HFF-Myc (cell line): ENCODE data around the gene CD40.

Source experiments
- DNase-seq: peaks from one replicate; pipeline ENCODE4 v3.0.0-alpha.2; 2011; ENCODE audit warnings: low read depth; ENCODE audit errors: extremely low read depth
- H3K4me3 ChIP-seq: replicated peaks from 2 replicates; pipeline ENCODE4 v1.5.1; 2011; ENCODE audit warnings: low read depth, mild to moderate bottlenecking, control low read depth, low read length
- CTCF ChIP-seq: IDR thresholded peaks from 2 replicates; pipeline ENCODE4 v1.5.1; 2012; ENCODE audit warnings: mild to moderate bottlenecking, low read depth, low read length, control low read depth; ENCODE audit errors: missing control alignments

CD40 gene

GRCh38 chr20:46171476-46171875 is 53.4 kb downstream of the CD40 start:
- TF ChIP-seq CTCF: no peak
- no peak overlapping the region for H3K4me3 ChIP-seq
- DNase-seq: no peak

GRCh38 chr20:46171909-46172308 is 53.8 kb downstream of the CD40 start:
- TF ChIP-seq CTCF: no peak

GRCh38 chr20:46172455-46172854 is 54.3 kb downstream of the CD40 start:
- no peak for TF ChIP-seq CTCF
- H3K4me3 ChIP-seq: no peak overlapping the region
- DNase-seq: no peak

More at GRCh38 chr20:46171909-46172308, 53.8 kb downstream of the CD40 start:
- DNase-seq: no peak
- H3K4me3 ChIP-seq: no peak overlapping the region

GRCh38 chr20:46172961-46173536 is 54.9 kb downstream of the CD40 start:
- H3K4me3 ChIP-seq: no peak overlapping the region
- DNase-seq: no peak
- no peak for TF ChIP-seq CTCF

GRCh38 chr20:46173652-46174468 is 55.7 kb downstream of the CD40 start:
- TF ChIP-seq CTCF: no peak
- no peak for DNase-seq
- H3K4me3 ChIP-seq: no peak overlapping the region

GRCh38 chr20:46174469-46175126 is 56.5 kb downstream of the CD40 start:
- peak; percentile 54 for TF ChIP-seq CTCF
- no peak overlapping the region for H3K4me3 ChIP-seq
- no peak for DNase-seq
